K562 (cell line): ENCODE results near the gene KCTD16. TPM values are rescaled to one million over a fixed set of nuclear protein-coding genes. Genes with fewer than 3 reads are reported as not detected.

Source experiments
- ATAC-seq: fragments of 200-7000 bp; cut with Tn5 transposase; 3 replicates; pipeline ENCODE4 v1.9.1; 2020; ENCODE audit warnings: moderate library complexity
- BruUV-seq: library from RNA; stranded (reverse); fragments of 400-500 nt; replicated peaks from 2 replicates; lab custom pipeline; 2021; lab: Mats Ljungman, UMichigan
- CTCF ChIA-PET: fragments of 300-600 bp; formaldehyde crosslinking; extraction: SDS; loops from one replicate; lab custom pipeline; 2021; ENCODE audit warnings: low intra/inter-chr PET ratio; lab: Yijun Ruan, JAX
- POLR2A ChIA-PET: fragments of 300-600, 350-650 bp; sonication (Branson Sonifier 250); formaldehyde crosslinking; extraction: SDS; loops from one replicate; lab custom pipeline; 2021; ENCODE audit warnings: antibody characterized with exemption, inconsistent platforms; lab: Yijun Ruan, JAX
- DNase-seq, 4 experiments: peaks; one replicate each; pipeline versions ENCODE4 v3.0.0 to v3.0.0-alpha.2; 2011 to 2018; ENCODE audit warnings: low spot score in 3 of 4, mixed read lengths in 3 of 4; ENCODE audit errors: extremely low read depth in 1 of 4
- FAIRE-seq: peaks from 2 replicates; lab custom pipeline; 2011; peaks lifted over from hg19 to GRCh38; lab: Jason Lieb, UNC
- H2AFZ ChIP-seq: 2 replicates; pipeline ENCODE4 v1.6.0; 2011; ENCODE audit warnings: low read depth, low read length, control low read depth, inconsistent platforms
- H3K27ac ChIP-seq: fragments of 200-600 bp; 3 replicates; pipeline ENCODE4 v1.8.0; 2011; ENCODE audit warnings: low read depth, mild to moderate bottlenecking, control low read depth, inconsistent platforms, low read length, moderate library complexity, mixed read lengths; ENCODE audit errors: extremely low read depth
- H3K27me3 ChIP-seq, 2 experiments: fragments of 300-600 bp in 1 of 2; 2 replicates in 1 of 2; 3 replicates in 1 of 2; pipeline versions ENCODE4 v1.6.0 to v1.8.0; 2011; ENCODE audit warnings: inconsistent platforms in 2 of 2, low read length in 2 of 2, mild to moderate bottlenecking in 1 of 2, mixed read lengths in 1 of 2, moderate library complexity in 1 of 2; ENCODE audit not compliant: control insufficient read depth in 2 of 2, insufficient read depth in 2 of 2
- H3K36me3 ChIP-seq: fragments of 300-600 bp; 3 replicates; pipeline ENCODE4 v1.8.0; 2011; ENCODE audit warnings: mild to moderate bottlenecking, low read length, inconsistent platforms; ENCODE audit not compliant: control insufficient read depth, insufficient read depth
- H3K4me1 ChIP-seq, 2 experiments: fragments of 200-600 bp in 1 of 2; replicated peaks in 1 of 2; 2 replicates in 1 of 2; 3 replicates in 1 of 2; pipeline versions ENCODE4 v1.5.1 to v1.8.0; 2011; ENCODE audit warnings: inconsistent platforms in 2 of 2, low read length in 2 of 2, mild to moderate bottlenecking in 1 of 2, mixed read lengths in 1 of 2, moderate library complexity in 1 of 2; ENCODE audit not compliant: control insufficient read depth in 2 of 2, insufficient read depth in 2 of 2
- H3K4me2 ChIP-seq: 2 replicates; pipeline ENCODE4 v1.6.1; 2011; ENCODE audit warnings: low read length, control low read depth, inconsistent platforms, mixed read lengths; ENCODE audit not compliant: insufficient read depth
- H3K4me3 ChIP-seq: fragments of 200-600 bp; sonication (generic), shearing (Covaris generic); 2 replicates; pipeline ENCODE4 v1.5.1; 2016; ENCODE audit warnings: control low read depth, inconsistent platforms
- H3K79me2 ChIP-seq: fragments of 200-600 bp; 3 replicates; pipeline ENCODE4 v1.8.0; 2011; ENCODE audit warnings: low read length, inconsistent platforms; ENCODE audit not compliant: control insufficient read depth, insufficient read depth
- H3K9ac ChIP-seq, 2 experiments: 2 replicates each; pipeline versions ENCODE4 v1.6.0 to v1.6.1; 2011; ENCODE audit warnings: low read depth in 2 of 2, low read length in 2 of 2, control low read depth in 1 of 2, inconsistent platforms in 1 of 2, mild to moderate bottlenecking in 1 of 2, mixed read lengths in 1 of 2; ENCODE audit not compliant: insufficient read depth in 1 of 2
- H3K9me1 ChIP-seq: one replicate; pipeline ENCODE4 v1.6.0; 2011; ENCODE audit warnings: inconsistent platforms, mild to moderate bottlenecking, low read length, moderate library complexity; ENCODE audit not compliant: control insufficient read depth, insufficient read depth
- H3K9me3 ChIP-seq: replicated peaks from 2 replicates; pipeline ENCODE4 v1.5.1; 2011; ENCODE audit warnings: low read depth, low read length, inconsistent platforms; ENCODE audit not compliant: control insufficient read depth, insufficient read depth
- H4K20me1 ChIP-seq: replicated peaks from 2 replicates; pipeline ENCODE4 v1.6.1; 2011; ENCODE audit warnings: low read length, inconsistent platforms, mixed read lengths; ENCODE audit not compliant: control insufficient read depth, insufficient read depth
- PURB ChIP-seq: sonication (generic); formaldehyde crosslinking; IDR thresholded peaks from 2 replicates; pipeline ENCODE4 v1.9.0; 2021; ENCODE audit warnings: low read depth, mild to moderate bottlenecking, missing genetic modification reagents
- ZBTB9 ChIP-seq: fragments of 450-650 bp; formaldehyde crosslinking; IDR thresholded peaks from 2 replicates; pipeline ENCODE4 v1.4.0; 2020; ENCODE audit warnings: mild to moderate bottlenecking, moderate library complexity
- WGBS: fragments of 100-300 bp; shearing (Covaris generic); methylation state at CpG from one replicate; pipeline ENCODE4 v1.1.6; 2016; ENCODE audit warnings: low coverage, mixed read lengths; ENCODE audit not compliant: insufficient coverage; ENCODE audit errors: missing lambda C conversion rate; 5-methylcytosine and 5-hydroxymethylcytosine counted together
- in situ Hi-C: fragments of 300-500 bp; cut with MboI; formaldehyde crosslinking; loops from 4 replicates; pipeline ENCODE4 v1.15.0; 2018; ENCODE audit warnings: inconsistent platforms, mixed read lengths
- intact Hi-C: fragments of 100-400 bp; cut with micrococcal nuclease; formaldehyde crosslinking; loops from 2 replicates; pipeline ENCODE4 v1.14.2; 2022
- polyA plus RNA-seq, 8 experiments: library from polyadenylated mRNA; depleted of rRNA in 4 of 8; stranded (reverse) in 5 of 8; unstranded in 3 of 8; fragments of >200 nt; fragmentation: Nextera tagmentation in 2 of 8; fragmentation: Illumina TruSeq in 1 of 8; extraction: Ambion mirVana in 2 of 8; extraction: Trizol in 1 of 8; gene quantifications; 2 replicates each; pipeline versions ENCODE4 v1.2.1 to v1.2.3, GENCODE V29; 2011 to 2014; ENCODE audit warnings: inconsistent platforms in 1 of 8, missing spikeins in 1 of 8
- total RNA-seq, 7 experiments: library from RNA; depleted of rRNA in 6 of 7; stranded (reverse); fragments of >200 nt in 6 of 7; fragmentation: Illumina TruSeq in 2 of 7; extraction: Trizol in 2 of 7; gene quantifications; 2 replicates each; pipeline versions ENCODE4 v1.2.1 to v1.2.3, GENCODE V29; 2011 to 2021; ENCODE audit warnings: low replicate concordance in 1 of 7

KCTD16 gene
- total and polyA plus RNA-seq, 9 of the 15 experiments (the other 6 are each of a cell fraction or from before 2014, with no cell fraction given), result 0.04 TPM; not detected in 8

- 0% methylated on average over 4 of the region's 4 CpGs for WGBS
- H3K79me2 ChIP-seq, result no peaks in the 10 kb centered on the region
- FAIRE-seq, result no peak
- TF ChIP-seq PURB (CRISPR knock-in tag), result no peak
- TF ChIP-seq, all 486 proteins: peak for 0
- Histone ChIP-seq H3K9ac (no peak overlapping the region), H3K4me3 (no peak overlapping the region), H3K9me1 (no peaks in the 10 kb centered on the region), H3K27me3 (no peaks in the 10 kb centered on the region), H3K9me3 (no peaks in the 10 kb centered on the region; the same call in 1 of the 2 replicates), H2AFZ (no peak overlapping the region), H4K20me1 (no peaks in the 10 kb centered on the region), H3K27ac (no peak overlapping the region), H3K4me1 (no peaks in the 10 kb centered on the region), H3K36me3 (no peaks in the 10 kb centered on the region), H3K4me2 (no peak overlapping the region)
- ChIA-PET CTCF (no interaction called here), POLR2A (no interaction called here)
- no peak for ATAC-seq
- in situ Hi-C loops (no loop called here), intact Hi-C loops (no loop called here)
- no TSS peak for BruUV-seq
- no peak for DNase-seq
Observed at GRCh38 chr5:144315026-144315425, 144.4 kb downstream of the KCTD16 start.

GRCh38 chr5:144315994-144316634 is 145.4 kb downstream of the KCTD16 start:
- TF ChIP-seq ZBTB9 (CRISPR knock-in tag), result no peak
- Histone ChIP-seq H3K9me1 (no peaks in the 10 kb centered on the region), H4K20me1 (no peaks in the 10 kb centered on the region), H3K27me3 (no peaks in the 10 kb centered on the region), H3K9ac (no peak overlapping the region), H3K4me1 (no peaks in the 10 kb centered on the region), H2AFZ (no peak overlapping the region), H3K4me3 (no peak overlapping the region), H3K36me3 (no peaks in the 10 kb centered on the region), H3K9me3 (no peaks in the 10 kb centered on the region; the same call in 1 of the 2 replicates), H3K27ac (no peak overlapping the region), H3K79me2 (no peaks in the 10 kb centered on the region), H3K4me2 (no peak overlapping the region)
- ATAC-seq (no peak), FAIRE-seq (no peak), DNase-seq (no peak)
- WGBS, result 3% methylated on average over 9 of the region's 12 CpGs
- in situ Hi-C loops (no loop called here), intact Hi-C loops (no loop called here)
- no TSS peak for BruUV-seq
- CTCF ChIA-PET, result no interaction called here
- POLR2A ChIA-PET, result interaction anchor here (0.6 to 0.7 kb wide), 2 partner anchors 1346 to 1537 kb away, joined by 3 to 4 read pairs; no protein-coding TSS in a partner anchor
